ENCODE results near the gene FABP2. TPM values are rescaled to one million over a fixed set of nuclear protein-coding genes. Genes with fewer than 3 reads are reported as not detected.

Gene FABP2
- total and polyA plus RNA-seq, 4 donors = 0.79 TPM; not detected in 3

GRCh38 chr4:119303587-119304305 is 18.2 kb downstream of the FABP2 start:
- no peaks in the 10 kb centered on the region for H3K36me3 ChIP-seq (ENCODE audit: control insufficient read depth in 4 of 4, insufficient read depth in 3 of 4, low read depth in 1 of 4, low read length in 3 of 4)
- H3K27ac ChIP-seq (ENCODE audit: low read depth in 1 of 2, low read length in 2 of 2) = no peak overlapping the region
- TF ChIP-seq JUND (IDR thresholded peaks at IDR 0.05) (no peak), GABPA (IDR thresholded peaks at IDR 0.05 in 1 of 2, conservative IDR thresholded peaks at IDR 0.05 in 1 of 2) (no peak), YY1 (IDR thresholded peaks at IDR 0.05) (no peak), CTCF (IDR thresholded peaks at IDR 0.05; ENCODE audit: low read depth, low read length, missing input control) (no peak), HNF4G (IDR thresholded peaks at IDR 0.05) (no peak), NR2F2 (IDR thresholded peaks at IDR 0.05) (no peak), REST (IDR thresholded peaks at IDR 0.05) (no peak), SP1 (IDR thresholded peaks at IDR 0.05) (no peak), RAD21 (IDR thresholded peaks at IDR 0.05) (no peak), TAF1 (conservative IDR thresholded peaks at IDR 0.05) (no peak), HNF4A (conservative IDR thresholded peaks at IDR 0.05) (no peak), RXRA (IDR thresholded peaks at IDR 0.05) (no peak)
- TF ChIP-seq, protein P1, sequence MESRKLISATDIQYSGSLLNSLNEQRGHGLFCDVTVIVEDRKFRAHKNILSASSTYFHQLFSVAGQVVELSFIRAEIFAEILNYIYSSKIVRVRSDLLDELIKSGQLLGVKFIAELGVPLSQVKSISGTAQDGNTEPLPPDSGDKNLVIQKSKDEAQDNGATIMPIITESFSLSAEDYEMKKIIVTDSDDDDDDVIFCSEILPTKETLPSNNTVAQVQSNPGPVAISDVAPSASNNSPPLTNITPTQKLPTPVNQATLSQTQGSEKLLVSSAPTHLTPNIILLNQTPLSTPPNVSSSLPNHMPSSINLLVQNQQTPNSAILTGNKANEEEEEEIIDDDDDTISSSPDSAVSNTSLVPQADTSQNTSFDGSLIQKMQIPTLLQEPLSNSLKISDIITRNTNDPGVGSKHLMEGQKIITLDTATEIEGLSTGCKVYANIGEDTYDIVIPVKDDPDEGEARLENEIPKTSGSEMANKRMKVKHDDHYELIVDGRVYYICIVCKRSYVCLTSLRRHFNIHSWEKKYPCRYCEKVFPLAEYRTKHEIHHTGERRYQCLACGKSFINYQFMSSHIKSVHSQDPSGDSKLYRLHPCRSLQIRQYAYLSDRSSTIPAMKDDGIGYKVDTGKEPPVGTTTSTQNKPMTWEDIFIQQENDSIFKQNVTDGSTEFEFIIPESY (IDR thresholded peaks at IDR 0.05) = no peak
- 96% methylated on average over 5 of the region's 5 CpGs for WGBS
- DNase-seq (ENCODE audit: low spot score) = no peak
- H3K9me3 ChIP-seq (ENCODE audit: control insufficient read depth in 4 of 4, low read length in 3 of 4) = no peaks in the 10 kb centered on the region
- no peak overlapping the region for H3K9ac ChIP-seq (ENCODE audit: low read depth in 1 of 2, low read length in 2 of 2)
- peaks cover 3 to 20% (median 7%) of the 10 kb centered on the region in 4 donors for H3K4me1 ChIP-seq (ENCODE audit: control insufficient read depth in 4 of 4, insufficient read depth in 4 of 4, low read length in 3 of 4)
- no peaks in the 10 kb centered on the region for H3K27me3 ChIP-seq (ENCODE audit: control insufficient read depth in 4 of 4, insufficient read depth in 4 of 4, low read length in 3 of 4)
- H3K4me3 ChIP-seq (ENCODE audit: low read depth in 1 of 3, low read length in 3 of 3) = no peak overlapping the region

GRCh38 chr4:119302073-119302832 is 19.7 kb downstream of the FABP2 start:
- Histone ChIP-seq H3K9ac (ENCODE audit: low read depth in 1 of 2, low read length in 2 of 2) (peak overlapping the region in 1 of 2 donors; percentile 39), H3K36me3 (ENCODE audit: control insufficient read depth in 4 of 4, insufficient read depth in 3 of 4, low read depth in 1 of 4, low read length in 3 of 4) (peaks cover 0 to under 1% (median 0%) of the 10 kb centered on the region in 4 donors), H3K27ac (ENCODE audit: low read depth in 1 of 2, low read length in 2 of 2) (peak overlapping the region; percentile 92 to 99), H3K4me3 (ENCODE audit: low read depth in 1 of 3, low read length in 3 of 3) (no peak overlapping the region), H3K9me3 (ENCODE audit: control insufficient read depth in 4 of 4, low read length in 3 of 4) (no peaks in the 10 kb centered on the region), H3K4me1 (ENCODE audit: control insufficient read depth in 4 of 4, insufficient read depth in 4 of 4, low read length in 3 of 4) (peaks cover 5 to 23% (median 13%) of the 10 kb centered on the region in 4 donors), H3K27me3 (ENCODE audit: control insufficient read depth in 4 of 4, insufficient read depth in 4 of 4, low read length in 3 of 4) (no peaks in the 10 kb centered on the region)
- 44% methylated on average over 5 of the region's 5 CpGs for WGBS
- DNase-seq (ENCODE audit: low spot score) = no peak
- TF ChIP-seq REST (IDR thresholded peaks at IDR 0.05) (no peak), FOXA1 (IDR thresholded peaks at IDR 0.05) (no peak), RXRA (IDR thresholded peaks at IDR 0.05) (peak in 1 of 2 donors; percentile 44), SP1 (IDR thresholded peaks at IDR 0.05) (peak; percentile 35), JUND (IDR thresholded peaks at IDR 0.05) (no peak), ATF3 (IDR thresholded peaks at IDR 0.05) (no peak), HNF4G (IDR thresholded peaks at IDR 0.05) (no peak), YY1 (IDR thresholded peaks at IDR 0.05) (no peak), HNF4A (conservative IDR thresholded peaks at IDR 0.05) (peak; percentile 64), FOXA2 (IDR thresholded peaks at IDR 0.05) (peak; percentile 51)
- TF ChIP-seq, protein P1 (IDR thresholded peaks at IDR 0.05) = peak; percentile 14

Data from liver (tissue), 9 donors.